Measurements from ENCODE around the gene ZBTB7C.

The ZBTB7C gene

GRCh38 chr18:47997338-47997780, 411.8 kb downstream of the ZBTB7C start:
- no peak overlapping the region for H2AFZ ChIP-seq
- no peak overlapping the region for H3K4me3 ChIP-seq (ENCODE audit: low read depth, low read length)
- H3K27me3 ChIP-seq (ENCODE audit: control insufficient read depth, insufficient read depth, low read length), result no peaks in the 10 kb centered on the region
- TF ChIP-seq CTCF (IDR thresholded peaks at IDR 0.05), result no peak
- no peaks in the 10 kb centered on the region for H3K9me3 ChIP-seq (ENCODE audit: control insufficient read depth, low read length)
- H3K79me2 ChIP-seq, result no peaks in the 10 kb centered on the region
- no peak overlapping the region for H3K4me2 ChIP-seq (ENCODE audit: low read length)
- H3K4me1 ChIP-seq, result no peaks in the 10 kb centered on the region
- no peak overlapping the region for H3K27ac ChIP-seq
- H3K36me3 ChIP-seq (ENCODE audit: control insufficient read depth, insufficient read depth, low read length), result no peaks in the 10 kb centered on the region
- H3K9ac ChIP-seq, result no peak overlapping the region

GRCh38 chr18:47996091-47996541, 413.1 kb downstream of the ZBTB7C start:
- Histone ChIP-seq H3K36me3 (ENCODE audit: control insufficient read depth, insufficient read depth, low read length) (no peaks in the 10 kb centered on the region), H3K4me3 (ENCODE audit: low read depth, low read length) (no peak overlapping the region), H3K27ac (no peak overlapping the region), H3K4me2 (ENCODE audit: low read length) (no peak overlapping the region), H3K27me3 (ENCODE audit: control insufficient read depth, insufficient read depth, low read length) (no peaks in the 10 kb centered on the region), H3K79me2 (no peaks in the 10 kb centered on the region), H3K9me3 (ENCODE audit: control insufficient read depth, low read length) (no peaks in the 10 kb centered on the region), H3K4me1 (no peaks in the 10 kb centered on the region), H3K9ac (no peak overlapping the region), H2AFZ (no peak overlapping the region)
- TF ChIP-seq CTCF (IDR thresholded peaks at IDR 0.05), result no peak

- no peak for TF ChIP-seq CTCF (IDR thresholded peaks at IDR 0.05)
- H3K79me2 ChIP-seq, result no peaks in the 10 kb centered on the region
- H3K4me2 ChIP-seq (ENCODE audit: low read length), result no peak overlapping the region
- H3K4me1 ChIP-seq, result no peaks in the 10 kb centered on the region
- no peak overlapping the region for H3K4me3 ChIP-seq (ENCODE audit: low read depth, low read length)
- no peaks in the 10 kb centered on the region for H3K9me3 ChIP-seq (ENCODE audit: control insufficient read depth, low read length)
- no peaks in the 10 kb centered on the region for H3K36me3 ChIP-seq (ENCODE audit: control insufficient read depth, insufficient read depth, low read length)
- no peak overlapping the region for H2AFZ ChIP-seq
- no peak overlapping the region for H3K27ac ChIP-seq
- no peak overlapping the region for H3K9ac ChIP-seq
- no peaks in the 10 kb centered on the region for H3K27me3 ChIP-seq (ENCODE audit: control insufficient read depth, insufficient read depth, low read length)
Observed at GRCh38 chr18:47995654-47996053, 413.5 kb downstream of the ZBTB7C start.

GRCh38 chr18:47993409-47993808, 415.8 kb downstream of the ZBTB7C start:
- Histone ChIP-seq H3K4me3 (ENCODE audit: low read depth, low read length) (no peak overlapping the region), H2AFZ (no peak overlapping the region), H3K4me2 (ENCODE audit: low read length) (no peak overlapping the region), H3K27ac (no peak overlapping the region), H3K27me3 (ENCODE audit: control insufficient read depth, insufficient read depth, low read length) (no peaks in the 10 kb centered on the region), H3K36me3 (ENCODE audit: control insufficient read depth, insufficient read depth, low read length) (no peaks in the 10 kb centered on the region), H3K79me2 (no peaks in the 10 kb centered on the region), H3K4me1 (no peaks in the 10 kb centered on the region), H3K9me3 (ENCODE audit: control insufficient read depth, low read length) (no peaks in the 10 kb centered on the region), H3K9ac (no peak overlapping the region)
- no peak for TF ChIP-seq CTCF (IDR thresholded peaks at IDR 0.05)

- Histone ChIP-seq H3K4me3 (ENCODE audit: low read depth, low read length) (no peak overlapping the region), H3K4me1 (no peaks in the 10 kb centered on the region), H3K9ac (no peak overlapping the region), H2AFZ (no peak overlapping the region), H3K4me2 (ENCODE audit: low read length) (no peak overlapping the region), H3K9me3 (ENCODE audit: control insufficient read depth, low read length) (no peaks in the 10 kb centered on the region), H3K36me3 (ENCODE audit: control insufficient read depth, insufficient read depth, low read length) (no peaks in the 10 kb centered on the region), H3K79me2 (no peaks in the 10 kb centered on the region), H3K27me3 (ENCODE audit: control insufficient read depth, insufficient read depth, low read length) (no peaks in the 10 kb centered on the region), H3K27ac (no peak overlapping the region)
- no peak for TF ChIP-seq CTCF (IDR thresholded peaks at IDR 0.05)
Observed at GRCh38 chr18:47992976-47993375, 416.2 kb downstream of the ZBTB7C start.
